ENCODE results near the gene CREB3L4. TPM values are rescaled to one million over a fixed set of nuclear protein-coding genes. Genes with fewer than 3 reads are reported as not detected.

The CREB3L4 gene
- total and polyA plus RNA-seq, 2 of the 13 experiments (the other 11 are each of a cell fraction or from before 2014, with no cell fraction given), result 9.9 to 18.7 TPM

DNA sequence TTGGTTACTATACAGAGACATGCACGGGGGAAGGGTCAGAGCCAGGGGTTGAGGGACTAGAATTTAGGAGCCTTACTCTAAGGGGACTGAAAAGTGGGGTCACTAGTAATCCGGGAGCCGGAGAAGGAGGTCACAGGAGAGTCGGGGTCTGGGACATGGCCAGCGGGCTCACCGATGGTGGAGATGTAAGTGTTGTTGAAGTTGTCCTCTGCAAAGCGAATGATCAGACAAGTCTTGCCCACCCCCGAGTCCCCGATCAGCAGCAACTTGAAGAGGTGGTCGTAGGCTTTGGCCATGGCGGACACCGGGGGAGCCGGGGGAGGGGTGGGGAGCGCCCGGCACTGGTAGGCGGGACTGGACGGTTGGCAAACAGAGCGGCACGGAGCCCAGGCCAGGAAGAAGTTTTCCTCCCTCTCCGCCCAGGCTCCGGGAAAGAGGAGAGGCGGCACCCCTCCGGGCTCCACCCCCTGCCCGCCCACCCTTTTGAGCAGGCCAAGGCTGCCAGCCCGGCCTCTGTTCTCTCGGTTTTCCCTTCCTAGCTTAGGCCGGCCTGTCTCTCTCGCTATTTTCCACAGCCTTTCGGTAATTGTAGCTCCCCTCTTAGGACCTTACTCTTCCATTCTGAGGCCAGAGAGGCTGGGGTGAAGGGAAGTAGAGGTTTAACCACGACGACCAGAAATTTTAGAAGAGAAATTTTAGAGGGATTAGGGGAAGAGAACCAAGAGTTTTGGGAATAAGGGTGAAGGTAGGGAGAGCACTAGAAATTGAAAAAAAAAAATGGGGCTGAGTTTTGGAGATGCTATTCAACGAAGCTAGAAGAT is 18.4 kb downstream of the CREB3L4 start, which contains the start of gene RAB13:
Gene RAB13 (minus strand): TSS at position 399 of the 821 bp plus-strand sequence. CDS start 103 bp downstream, at position 296.
- DNase-seq (ENCODE audit: low spot score), result peak; percentile 81
- Histone ChIP-seq H3K4me2 (ENCODE audit: low read depth, low read length) (peak within 1 kb of the TSS; percentile 97), H4K20me1 (ENCODE audit: insufficient read depth, low read length) (no peaks in the 10 kb centered on the region), H3K27me3 (ENCODE audit: control insufficient read depth in 1 of 2, insufficient read depth in 2 of 2, low read length in 2 of 2) (no peaks in the 10 kb centered on the region; a peak in 1 of 5 replicates), H3K27ac (ENCODE audit: extremely low read length, insufficient read depth, low read length) (peak within 1 kb of the TSS; percentile 82), H3K4me3 (replicated peaks in 1 of 3; ENCODE audit: insufficient read depth in 1 of 3, low read depth in 2 of 3, low read length in 3 of 3) (peak within 1 kb of the TSS; percentile 79 to 93 (median 89)), H2AFZ (ENCODE audit: low read length) (peak within 1 kb of the TSS; percentile 97), H3K4me1 (ENCODE audit: insufficient read depth, low read length) (peaks cover 19% of the 10 kb centered on the region), H3K9me3 (ENCODE audit: low read length) (no peaks in the 10 kb centered on the region), H3K36me3 (replicated peaks in 1 of 2; ENCODE audit: control insufficient read depth in 1 of 2, insufficient read depth in 2 of 2, low read length in 2 of 2) (no peaks in the 10 kb centered on the region; a peak in 1 of 5 replicates), H3K9ac (ENCODE audit: insufficient read depth, low read depth, low read length) (peak within 1 kb of the TSS; percentile 83), H3K79me2 (ENCODE audit: insufficient read depth, low read length) (peaks cover 13% of the 10 kb centered on the region)
- WGBS (ENCODE audit: low lambda C conversion rate), result 1% methylated on average over 17 of the region's 32 CpGs
- ChIA-PET POLR2A (interaction anchor here (0.6 to 7.5 kb wide), 21 partner anchors 8 to 359 kb away, joined by 3 to 92 read pairs (median 3); partner anchors contain the start of genes CREB3L4, CRTC2, DENND4B and GATAD2B), CTCF (ENCODE audit: low intra/inter-chr PET ratio, low total read pairs) (interaction anchor here (1.2 to 2.9 kb wide), 4 partner anchors 39 to 237 kb away, joined by 3 to 35 read pairs (median 14); partner anchors contain the start of gene DENND4B)
- BruUV-seq (replicated peaks), result no TSS peak
- FAIRE-seq, result no peak
- peak; percentile 90 for ATAC-seq
- intact Hi-C loops (cut with micrococcal nuclease; ENCODE audit: unreplicated experiment) (loop anchor here (1.0 to 5.0 kb wide), 5 partner anchors 8 to 309 kb away; partner anchors contain the start of genes DENND4B and NPR1), in situ Hi-C loops (cut with HindIII; ENCODE audit: extremely low pct_ligation_motif_present, low pct_unique_long_range_greater_than_20kb) (loop anchor here (5.0 to 10.0 kb wide), 2 partner anchors 189 to 301 kb away; no protein-coding TSS in a partner anchor)
- TF ChIP-seq, protein P1, sequence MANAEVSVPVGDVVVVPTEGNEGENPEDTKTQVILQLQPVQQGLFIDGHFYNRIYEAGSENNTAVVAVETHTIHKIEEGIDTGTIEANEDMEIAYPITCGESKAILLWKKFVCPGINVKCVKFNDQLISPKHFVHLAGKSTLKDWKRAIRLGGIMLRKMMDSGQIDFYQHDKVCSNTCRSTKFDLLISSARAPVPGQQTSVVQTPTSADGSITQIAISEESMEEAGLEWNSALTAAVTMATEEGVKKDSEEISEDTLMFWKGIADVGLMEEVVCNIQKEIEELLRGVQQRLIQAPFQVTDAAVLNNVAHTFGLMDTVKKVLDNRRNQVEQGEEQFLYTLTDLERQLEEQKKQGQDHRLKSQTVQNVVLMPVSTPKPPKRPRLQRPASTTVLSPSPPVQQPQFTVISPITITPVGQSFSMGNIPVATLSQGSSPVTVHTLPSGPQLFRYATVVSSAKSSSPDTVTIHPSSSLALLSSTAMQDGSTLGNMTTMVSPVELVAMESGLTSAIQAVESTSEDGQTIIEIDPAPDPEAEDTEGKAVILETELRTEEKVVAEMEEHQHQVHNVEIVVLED (CRISPR knock-in tag; IDR thresholded peaks at IDR 0.05; ENCODE audit: borderline replicate concordance), result no peak
- TF ChIP-seq, protein P2, sequence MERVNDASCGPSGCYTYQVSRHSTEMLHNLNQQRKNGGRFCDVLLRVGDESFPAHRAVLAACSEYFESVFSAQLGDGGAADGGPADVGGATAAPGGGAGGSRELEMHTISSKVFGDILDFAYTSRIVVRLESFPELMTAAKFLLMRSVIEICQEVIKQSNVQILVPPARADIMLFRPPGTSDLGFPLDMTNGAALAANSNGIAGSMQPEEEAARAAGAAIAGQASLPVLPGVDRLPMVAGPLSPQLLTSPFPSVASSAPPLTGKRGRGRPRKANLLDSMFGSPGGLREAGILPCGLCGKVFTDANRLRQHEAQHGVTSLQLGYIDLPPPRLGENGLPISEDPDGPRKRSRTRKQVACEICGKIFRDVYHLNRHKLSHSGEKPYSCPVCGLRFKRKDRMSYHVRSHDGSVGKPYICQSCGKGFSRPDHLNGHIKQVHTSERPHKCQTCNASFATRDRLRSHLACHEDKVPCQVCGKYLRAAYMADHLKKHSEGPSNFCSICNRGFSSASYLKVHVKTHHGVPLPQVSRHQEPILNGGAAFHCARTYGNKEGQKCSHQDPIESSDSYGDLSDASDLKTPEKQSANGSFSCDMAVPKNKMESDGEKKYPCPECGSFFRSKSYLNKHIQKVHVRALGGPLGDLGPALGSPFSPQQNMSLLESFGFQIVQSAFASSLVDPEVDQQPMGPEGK (CRISPR knock-in tag; IDR thresholded peaks at IDR 0.05), result peak; percentile 55
- TF ChIP-seq ZNF12 (CRISPR knock-in tag; IDR thresholded peaks at IDR 0.05) (no peak), SAP130 (CRISPR knock-in tag; IDR thresholded peaks at IDR 0.05; ENCODE audit: low read depth) (peak; percentile 50; the same call in 1 of the 2 replicates), ZNF484 (CRISPR knock-in tag; IDR thresholded peaks at IDR 0.05; ENCODE audit: borderline replicate concordance, low read depth) (no peak), ZMYM3 (CRISPR knock-in tag; IDR thresholded peaks at IDR 0.05) (no peak), ZNF616 (CRISPR knock-in tag; IDR thresholded peaks at IDR 0.05; ENCODE audit: low read depth) (no peak), ZNF556 (CRISPR knock-in tag; IDR thresholded peaks at IDR 0.05; ENCODE audit: borderline replicate concordance) (no peak), BCL6 (CRISPR knock-in tag; IDR thresholded peaks at IDR 0.05) (no peak), ZNF782 (CRISPR knock-in tag; IDR thresholded peaks at IDR 0.05; ENCODE audit: borderline replicate concordance) (no peak), FOXO1 (CRISPR knock-in tag; IDR thresholded peaks at IDR 0.05) (no peak), ZNF850 (CRISPR knock-in tag; conservative IDR thresholded peaks at IDR 0.05) (0 out of 2 replicates have a peak, but pooled peaks have one; percentile 16), KLF12 (CRISPR knock-in tag; IDR thresholded peaks at IDR 0.05; ENCODE audit: borderline replicate concordance) (no peak), ZNF780A (CRISPR knock-in tag; IDR thresholded peaks at IDR 0.05) (no peak), YEATS4 (CRISPR knock-in tag; IDR thresholded peaks at IDR 0.05; ENCODE audit: borderline replicate concordance) (peak; percentile 50)
- TF ChIP-seq, protein P3, sequence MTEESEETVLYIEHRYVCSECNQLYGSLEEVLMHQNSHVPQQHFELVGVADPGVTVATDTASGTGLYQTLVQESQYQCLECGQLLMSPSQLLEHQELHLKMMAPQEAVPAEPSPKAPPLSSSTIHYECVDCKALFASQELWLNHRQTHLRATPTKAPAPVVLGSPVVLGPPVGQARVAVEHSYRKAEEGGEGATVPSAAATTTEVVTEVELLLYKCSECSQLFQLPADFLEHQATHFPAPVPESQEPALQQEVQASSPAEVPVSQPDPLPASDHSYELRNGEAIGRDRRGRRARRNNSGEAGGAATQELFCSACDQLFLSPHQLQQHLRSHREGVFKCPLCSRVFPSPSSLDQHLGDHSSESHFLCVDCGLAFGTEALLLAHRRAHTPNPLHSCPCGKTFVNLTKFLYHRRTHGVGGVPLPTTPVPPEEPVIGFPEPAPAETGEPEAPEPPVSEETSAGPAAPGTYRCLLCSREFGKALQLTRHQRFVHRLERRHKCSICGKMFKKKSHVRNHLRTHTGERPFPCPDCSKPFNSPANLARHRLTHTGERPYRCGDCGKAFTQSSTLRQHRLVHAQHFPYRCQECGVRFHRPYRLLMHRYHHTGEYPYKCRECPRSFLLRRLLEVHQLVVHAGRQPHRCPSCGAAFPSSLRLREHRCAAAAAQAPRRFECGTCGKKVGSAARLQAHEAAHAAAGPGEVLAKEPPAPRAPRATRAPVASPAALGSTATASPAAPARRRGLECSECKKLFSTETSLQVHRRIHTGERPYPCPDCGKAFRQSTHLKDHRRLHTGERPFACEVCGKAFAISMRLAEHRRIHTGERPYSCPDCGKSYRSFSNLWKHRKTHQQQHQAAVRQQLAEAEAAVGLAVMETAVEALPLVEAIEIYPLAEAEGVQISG (CRISPR knock-in tag; IDR thresholded peaks at IDR 0.05), result no peak

Measured in HepG2 (cell line).